ENCODE data around the gene CDH23. TPM values are rescaled to one million over a fixed set of nuclear protein-coding genes. Genes with fewer than 3 reads are reported as not detected.

CDH23 gene
- total RNA-seq, 1 experiment from 2014 or later: 0.34 TPM

DNA sequence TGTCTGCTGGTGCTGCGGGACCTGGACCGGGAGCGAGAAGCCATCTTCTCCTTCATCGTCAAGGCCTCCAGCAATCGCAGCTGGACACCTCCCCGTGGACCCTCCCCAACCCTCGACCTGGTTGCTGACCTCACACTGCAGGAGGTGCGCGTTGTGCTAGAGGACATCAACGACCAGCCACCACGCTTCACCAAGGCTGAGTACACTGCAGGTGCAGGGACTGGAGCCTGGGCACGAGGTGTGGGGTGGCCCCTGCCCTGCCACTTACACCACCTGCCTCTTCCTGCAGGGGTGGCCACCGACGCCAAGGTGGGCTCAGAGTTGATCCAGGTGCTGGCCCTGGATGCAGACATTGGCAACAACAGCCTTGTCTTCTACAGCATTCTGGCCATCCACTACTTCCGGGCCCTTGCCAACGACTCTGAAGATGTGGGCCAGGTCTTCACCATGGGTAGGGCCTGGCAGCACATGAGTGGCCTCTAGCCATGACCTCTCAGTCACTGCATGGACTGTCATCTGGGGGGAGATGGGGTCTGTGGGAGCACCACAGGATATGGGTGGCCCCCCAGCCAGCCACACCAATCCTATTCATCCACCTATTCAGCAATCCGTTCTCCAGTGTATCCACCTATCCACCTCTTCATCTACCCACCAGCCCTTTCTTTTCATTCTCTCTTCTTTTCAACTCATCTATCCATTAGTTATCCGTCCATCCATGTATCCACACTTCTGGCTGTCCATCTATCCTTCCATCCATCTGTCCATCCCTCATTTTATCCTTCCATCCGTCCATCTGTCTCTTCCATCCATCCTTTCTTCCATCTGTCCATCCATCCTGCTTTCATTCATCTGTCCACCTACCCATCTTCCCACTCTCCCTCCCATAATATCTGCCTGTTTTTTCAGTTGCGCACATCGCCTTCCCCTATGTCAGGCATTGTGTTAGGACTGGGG, 411.1 kb downstream of the CDH23 start:
- intact Hi-C loops (cut with micrococcal nuclease; ENCODE audit: unreplicated experiment): no loop called here
- no peaks in the 10 kb centered on the region for H3K4me1 Mint-ChIP-seq (ENCODE audit: low read depth, unreplicated experiment)
- peaks cover 37% of the 10 kb centered on the region for H3K36me3 Mint-ChIP-seq (ENCODE audit: insufficient read depth, unreplicated experiment)
- H3K9me3 Mint-ChIP-seq (ENCODE audit: unreplicated experiment): no peaks in the 10 kb centered on the region
- Histone ChIP-seq H3K4me1 (no peaks in the 10 kb centered on the region), H3K36me3 (ENCODE audit: control insufficient read depth, insufficient read depth, low read length) (no peaks in the 10 kb centered on the region), H3K27me3 (replicated peaks; ENCODE audit: control insufficient read depth, insufficient read depth, low read length) (no peaks in the 10 kb centered on the region), H3K4me3 (ENCODE audit: low read depth, low read length) (no peak overlapping the region), H3K9me3 (no peaks in the 10 kb centered on the region)
- no TSS peak for BruUV-seq (replicated peaks)
- ChIA-PET CTCF (no interaction called here), POLR2A (no interaction called here)
- no peaks in the 10 kb centered on the region for H3K27me3 Mint-ChIP-seq (ENCODE audit: insufficient read depth, unreplicated experiment)
- DNase-seq: no peak
- TF ChIP-seq CTCF (IDR thresholded peaks at IDR 0.05; ENCODE audit: insufficient read depth in 1 of 2, low read depth in 1 of 2, low read length in 1 of 2, severe bottlenecking in 1 of 2, unreplicated experiment in 1 of 2): no peak
- no peak overlapping the region for H3K4me3 Mint-ChIP-seq (ENCODE audit: unreplicated experiment)
- no peak overlapping the region for H3K27ac Mint-ChIP-seq (ENCODE audit: unreplicated experiment)

GRCh38 chr10:71809628-71810027, 412.9 kb downstream of the CDH23 start:
- no peaks in the 10 kb centered on the region for H3K4me1 ChIP-seq
- TF ChIP-seq CTCF (IDR thresholded peaks at IDR 0.05; ENCODE audit: insufficient read depth in 1 of 2, low read depth in 1 of 2, low read length in 1 of 2, severe bottlenecking in 1 of 2, unreplicated experiment in 1 of 2): no peak
- peaks cover 1% of the 10 kb centered on the region; the same call in 1 of the 2 replicates for H3K36me3 ChIP-seq (ENCODE audit: control insufficient read depth, insufficient read depth, low read length)
- intact Hi-C loops (cut with micrococcal nuclease; ENCODE audit: unreplicated experiment): loop anchor here (5.0 kb wide), 1 partner anchor 102 kb away; no protein-coding TSS in a partner anchor
- Mint-ChIP-seq H3K36me3 (ENCODE audit: insufficient read depth, unreplicated experiment) (peaks cover 49% of the 10 kb centered on the region), H3K4me3 (ENCODE audit: unreplicated experiment) (no peak overlapping the region), H3K4me1 (ENCODE audit: low read depth, unreplicated experiment) (peaks cover 4% of the 10 kb centered on the region), H3K27ac (ENCODE audit: unreplicated experiment) (no peak overlapping the region), H3K9me3 (ENCODE audit: unreplicated experiment) (no peaks in the 10 kb centered on the region), H3K27me3 (ENCODE audit: insufficient read depth, unreplicated experiment) (no peaks in the 10 kb centered on the region)
- no peak for DNase-seq
- CTCF ChIA-PET: interaction anchor here (0.6 kb wide), 1 partner anchor 746 kb away, joined by 3 read pairs; no protein-coding TSS in a partner anchor
- no TSS peak for BruUV-seq (replicated peaks)
- H3K9me3 ChIP-seq: no peaks in the 10 kb centered on the region
- H3K4me3 ChIP-seq (ENCODE audit: low read depth, low read length): no peak overlapping the region
- POLR2A ChIA-PET: interaction anchor here (0.6 kb wide), 1 partner anchor 41 kb away, joined by 5 read pairs; the partner anchor contains the start of gene PSAP
- H3K27me3 ChIP-seq (replicated peaks; ENCODE audit: control insufficient read depth, insufficient read depth, low read length): no peaks in the 10 kb centered on the region

DNA sequence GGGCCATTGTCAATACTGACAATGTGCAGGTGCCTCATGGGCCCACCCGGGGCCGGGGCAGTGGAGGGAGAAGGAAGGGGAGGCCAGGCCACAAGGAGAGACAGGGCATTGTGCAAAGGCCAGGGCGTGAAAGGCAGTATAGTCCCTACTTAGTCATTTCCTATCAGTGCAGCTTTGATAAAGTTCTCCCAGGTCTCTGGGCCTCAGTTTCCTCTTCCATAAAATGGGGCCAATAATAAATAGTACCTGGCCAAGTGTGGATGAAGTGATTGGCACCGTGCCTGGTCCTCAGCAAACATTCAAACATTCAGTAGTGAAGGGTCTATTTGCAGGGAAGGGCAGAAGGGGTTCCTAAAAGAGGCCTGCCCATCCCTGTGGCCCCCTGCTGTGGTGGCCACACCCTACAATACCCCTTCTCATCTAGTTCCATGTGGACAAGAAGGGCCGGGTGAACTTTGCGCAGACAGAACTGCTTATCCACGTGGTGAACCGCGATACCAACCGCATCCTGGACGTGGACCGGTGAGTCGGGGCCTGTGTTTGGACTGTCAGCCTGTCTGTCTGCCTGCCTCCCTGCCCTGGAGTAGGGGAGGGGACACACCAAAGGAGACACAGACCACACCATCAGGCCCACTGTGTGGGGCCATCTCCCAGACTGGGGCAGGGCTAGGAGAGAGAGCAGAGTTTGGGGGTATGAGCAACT, 413.5 kb downstream of the CDH23 start:
- H3K36me3 ChIP-seq (ENCODE audit: control insufficient read depth, insufficient read depth, low read length): peaks cover 3% of the 10 kb centered on the region; the same call in 1 of the 2 replicates
- H3K27me3 ChIP-seq (replicated peaks; ENCODE audit: control insufficient read depth, insufficient read depth, low read length): no peaks in the 10 kb centered on the region
- no peaks in the 10 kb centered on the region for H3K27me3 Mint-ChIP-seq (ENCODE audit: insufficient read depth, unreplicated experiment)
- H3K4me3 Mint-ChIP-seq (ENCODE audit: unreplicated experiment): no peak overlapping the region
- ChIA-PET CTCF (interaction anchor here (0.7 kb wide), 1 partner anchor 135 kb away, joined by 4 read pairs; no protein-coding TSS in a partner anchor), POLR2A (no interaction called here)
- BruUV-seq (replicated peaks): no TSS peak
- H3K4me1 Mint-ChIP-seq (ENCODE audit: low read depth, unreplicated experiment): peaks cover 7% of the 10 kb centered on the region
- H3K27ac Mint-ChIP-seq (ENCODE audit: unreplicated experiment): no peak overlapping the region
- intact Hi-C loops (cut with micrococcal nuclease; ENCODE audit: unreplicated experiment): loop anchor here (5.0 kb wide), 1 partner anchor 103 kb away; no protein-coding TSS in a partner anchor
- peaks cover 54% of the 10 kb centered on the region for H3K36me3 Mint-ChIP-seq (ENCODE audit: insufficient read depth, unreplicated experiment)
- no peak for TF ChIP-seq CTCF (IDR thresholded peaks at IDR 0.05; ENCODE audit: insufficient read depth in 1 of 2, low read depth in 1 of 2, low read length in 1 of 2, severe bottlenecking in 1 of 2, unreplicated experiment in 1 of 2)
- H3K9me3 ChIP-seq: no peaks in the 10 kb centered on the region
- no peaks in the 10 kb centered on the region for H3K9me3 Mint-ChIP-seq (ENCODE audit: unreplicated experiment)
- H3K4me3 ChIP-seq (ENCODE audit: low read depth, low read length): no peak overlapping the region
- DNase-seq: no peak
- H3K4me1 ChIP-seq: no peaks in the 10 kb centered on the region

Data from Caco-2 (cell line).